ENCODE measurements around the gene ADAMTSL3. TPM values are rescaled to one million over a fixed set of nuclear protein-coding genes. Genes with fewer than 3 reads are reported as not detected.

Gene ADAMTSL3
- total RNA-seq, 4 donors from 2014 or later, result 2.4 to 8.8 (median 5.7) TPM

DNA sequence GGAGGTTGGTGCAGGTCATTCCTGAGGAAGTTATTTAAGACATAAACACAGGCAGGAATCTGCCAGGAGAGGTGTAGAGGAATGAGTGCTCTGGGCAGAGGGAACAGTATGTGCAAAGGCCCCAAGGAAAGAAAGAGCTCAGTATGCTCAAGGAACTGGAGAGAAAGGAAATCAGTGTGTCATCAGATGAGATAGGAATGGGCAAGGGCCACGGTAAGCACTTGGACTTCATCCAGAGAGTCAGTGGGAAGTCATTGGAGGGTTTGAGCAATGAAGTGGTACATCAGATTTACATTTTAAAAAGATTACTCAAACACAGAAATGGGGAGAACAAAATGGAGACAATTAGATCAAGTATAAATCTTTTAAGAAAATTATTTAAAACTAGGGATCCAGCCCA, 272.2 kb downstream of the ADAMTSL3 start:
- no peak overlapping the region for H3K4me3 ChIP-seq (ENCODE audit: low read depth, poor library complexity, severe bottlenecking)
- no peak for TF ChIP-seq POLR2A (IDR thresholded peaks at IDR 0.05)
- TF ChIP-seq, protein P1, sequence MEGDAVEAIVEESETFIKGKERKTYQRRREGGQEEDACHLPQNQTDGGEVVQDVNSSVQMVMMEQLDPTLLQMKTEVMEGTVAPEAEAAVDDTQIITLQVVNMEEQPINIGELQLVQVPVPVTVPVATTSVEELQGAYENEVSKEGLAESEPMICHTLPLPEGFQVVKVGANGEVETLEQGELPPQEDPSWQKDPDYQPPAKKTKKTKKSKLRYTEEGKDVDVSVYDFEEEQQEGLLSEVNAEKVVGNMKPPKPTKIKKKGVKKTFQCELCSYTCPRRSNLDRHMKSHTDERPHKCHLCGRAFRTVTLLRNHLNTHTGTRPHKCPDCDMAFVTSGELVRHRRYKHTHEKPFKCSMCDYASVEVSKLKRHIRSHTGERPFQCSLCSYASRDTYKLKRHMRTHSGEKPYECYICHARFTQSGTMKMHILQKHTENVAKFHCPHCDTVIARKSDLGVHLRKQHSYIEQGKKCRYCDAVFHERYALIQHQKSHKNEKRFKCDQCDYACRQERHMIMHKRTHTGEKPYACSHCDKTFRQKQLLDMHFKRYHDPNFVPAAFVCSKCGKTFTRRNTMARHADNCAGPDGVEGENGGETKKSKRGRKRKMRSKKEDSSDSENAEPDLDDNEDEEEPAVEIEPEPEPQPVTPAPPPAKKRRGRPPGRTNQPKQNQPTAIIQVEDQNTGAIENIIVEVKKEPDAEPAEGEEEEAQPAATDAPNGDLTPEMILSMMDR (IDR thresholded peaks at IDR 0.05), result no peak
- DNase-seq (ENCODE audit: low spot score in 2 of 2), result no peak
- intact Hi-C loops (cut with DNase I; ENCODE audit: low total_unique reads), result no loop called here
- 17 to 20% methylated on average over 1 of the region's 1 CpG for WGBS, 2 donors

- WGBS, 2 donors, result 92 to 96% methylated on average over 2 of the region's 2 CpGs
- intact Hi-C loops (cut with DNase I; ENCODE audit: low total_unique reads), result no loop called here
- TF ChIP-seq POLR2A (IDR thresholded peaks at IDR 0.05), result no peak
- TF ChIP-seq, protein P1 (IDR thresholded peaks at IDR 0.05), result no peak
- H3K4me3 ChIP-seq (ENCODE audit: low read depth, poor library complexity, severe bottlenecking), result no peak overlapping the region
- no peak for DNase-seq (ENCODE audit: low spot score in 2 of 2)
Measured at GRCh38 chr15:83927704-83928391, 273.9 kb downstream of the ADAMTSL3 start.

DNA sequence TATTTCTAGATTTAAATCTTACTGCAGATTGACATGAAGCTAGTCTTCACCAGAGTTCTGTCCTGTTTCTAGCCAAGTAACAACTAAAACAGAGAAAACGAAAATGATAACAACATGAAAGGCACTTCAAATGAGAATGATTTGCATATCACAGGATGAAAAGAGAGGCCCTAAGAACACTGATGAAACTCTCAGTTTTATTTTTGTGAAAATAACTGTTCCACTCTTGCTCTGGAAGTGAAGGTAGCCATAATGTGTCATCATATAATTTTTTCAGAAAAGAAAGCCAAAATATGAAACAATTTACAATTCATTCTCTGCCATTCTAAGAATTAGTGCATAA, 274.4 kb downstream of the ADAMTSL3 start:
- WGBS, 2 donors, result 71 to 81% methylated on average over 1 of the region's 1 CpG
- TF ChIP-seq, protein P1 (IDR thresholded peaks at IDR 0.05), result no peak
- no peak for TF ChIP-seq POLR2A (IDR thresholded peaks at IDR 0.05)

DNA sequence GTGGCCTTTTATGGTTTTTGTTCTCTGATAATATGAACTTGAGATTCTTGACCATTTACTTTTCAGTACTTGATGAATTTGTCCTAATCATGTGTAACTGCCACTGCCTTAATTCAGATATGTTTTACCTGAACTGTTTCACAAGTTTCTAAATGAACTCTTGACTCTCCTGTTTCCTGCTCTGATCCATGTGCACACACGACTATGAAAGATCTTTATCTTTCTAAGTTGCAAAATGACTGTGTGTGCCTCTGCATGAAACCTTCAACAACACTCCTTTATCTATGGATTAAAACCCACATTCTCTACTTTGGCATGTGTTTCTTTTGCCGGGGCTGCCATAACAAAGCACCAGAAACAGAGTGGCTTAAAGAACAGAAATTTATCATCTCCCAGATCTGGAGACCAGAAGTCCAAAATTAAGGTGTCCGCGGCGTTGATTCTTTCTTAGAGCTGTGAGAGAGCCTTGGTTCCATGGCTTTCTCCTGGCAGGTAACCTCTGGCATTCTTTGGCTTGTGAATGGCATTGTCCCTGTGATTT, 275.0 kb downstream of the ADAMTSL3 start:
- no peak overlapping the region for H3K4me3 ChIP-seq (ENCODE audit: low read depth, poor library complexity, severe bottlenecking)
- DNase-seq (ENCODE audit: low spot score in 2 of 2), result no peak
- TF ChIP-seq, protein P1 (IDR thresholded peaks at IDR 0.05), result no peak
- no peak for TF ChIP-seq POLR2A (IDR thresholded peaks at IDR 0.05)
- intact Hi-C loops (cut with DNase I; ENCODE audit: low total_unique reads), result no loop called here
- WGBS, 2 donors, result 69 to 72% methylated on average over 5 of the region's 5 CpGs

More for the DNA sequence above, 274.4 kb downstream of the ADAMTSL3 start:
- no peak for DNase-seq (ENCODE audit: low spot score in 2 of 2)
- intact Hi-C loops (cut with DNase I; ENCODE audit: low total_unique reads), result no loop called here
- no peak overlapping the region for H3K4me3 ChIP-seq (ENCODE audit: low read depth, poor library complexity, severe bottlenecking)

DNA sequence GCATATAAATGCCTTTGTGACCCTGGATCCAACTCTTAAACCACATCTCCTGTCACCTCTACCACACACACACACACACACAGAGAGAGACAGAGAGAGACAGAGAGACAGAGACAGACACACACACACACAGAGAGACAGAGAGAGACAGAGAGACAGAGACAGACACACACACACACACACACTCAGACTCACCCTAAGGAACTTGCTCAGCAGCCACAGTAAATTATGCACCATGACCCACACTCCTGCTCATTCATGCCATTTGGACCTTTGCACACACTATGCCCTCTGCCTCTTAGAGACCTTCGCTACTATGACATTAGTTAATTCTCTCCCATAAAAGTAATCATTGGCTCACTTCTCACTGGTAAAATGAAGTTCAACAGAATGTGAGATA, 275.7 kb downstream of the ADAMTSL3 start:
- TF ChIP-seq POLR2A (IDR thresholded peaks at IDR 0.05), result no peak
- TF ChIP-seq, protein P1 (IDR thresholded peaks at IDR 0.05), result no peak
- WGBS, 2 donors, result 91 to 95% methylated on average over 1 of the region's 1 CpG
- no peak for DNase-seq (ENCODE audit: low spot score in 2 of 2)
- H3K4me3 ChIP-seq (ENCODE audit: low read depth, poor library complexity, severe bottlenecking), result no peak overlapping the region
- intact Hi-C loops (cut with DNase I; ENCODE audit: low total_unique reads), result no loop called here

Measured in lower leg skin (tissue), 4 donors.